ENCODE data around the gene GABBR2.

- TF ChIP-seq GATA2 (IDR thresholded peaks at IDR 0.05; ENCODE audit: low read depth, low read length) (no peak), GATA3 (IDR thresholded peaks at IDR 0.05; ENCODE audit: low read depth, low read length) (no peak)
These were observed 307.4 kb downstream of the GABBR2 start for GRCh38 chr9:98401140-98402018.
